ENCODE data around the gene HPCA.

HPCA gene

GRCh38 chr1:32883338-32884031 is 2.8 kb upstream of the HPCA start:
- no peak overlapping the region for H3K27ac ChIP-seq
- H3K9ac ChIP-seq: no peak overlapping the region
- H3K4me2 ChIP-seq (ENCODE audit: low read length): no peak overlapping the region
- no peaks in the 10 kb centered on the region for H3K9me3 ChIP-seq (ENCODE audit: control insufficient read depth, low read length)
- H2AFZ ChIP-seq: no peak overlapping the region
- no peaks in the 10 kb centered on the region for H3K36me3 ChIP-seq (ENCODE audit: control insufficient read depth, insufficient read depth, low read length)
- H3K4me1 ChIP-seq: no peaks in the 10 kb centered on the region
- H3K79me2 ChIP-seq: no peaks in the 10 kb centered on the region
- no peaks in the 10 kb centered on the region for H3K27me3 ChIP-seq (ENCODE audit: control insufficient read depth, insufficient read depth, low read length)
- no peak overlapping the region for H3K4me3 ChIP-seq (ENCODE audit: low read depth, low read length)
- no peak for TF ChIP-seq CTCF (IDR thresholded peaks at IDR 0.05)

- no peak overlapping the region for H3K4me2 ChIP-seq (ENCODE audit: low read length)
Measured at GRCh38 chr1:32884032-32884372, 2.3 kb upstream of the HPCA start.

GRCh38 chr1:32884726-32885125 is 1.6 kb upstream of the HPCA start:
- no peaks in the 10 kb centered on the region for H3K9me3 ChIP-seq (ENCODE audit: control insufficient read depth, low read length)
- H3K27ac ChIP-seq: no peak overlapping the region
- H3K4me1 ChIP-seq: no peaks in the 10 kb centered on the region
- no peaks in the 10 kb centered on the region for H3K79me2 ChIP-seq
- no peaks in the 10 kb centered on the region for H3K36me3 ChIP-seq (ENCODE audit: control insufficient read depth, insufficient read depth, low read length)
- H3K4me3 ChIP-seq (ENCODE audit: low read depth, low read length): no peak overlapping the region
- H3K27me3 ChIP-seq (ENCODE audit: control insufficient read depth, insufficient read depth, low read length): no peaks in the 10 kb centered on the region
- no peak overlapping the region for H2AFZ ChIP-seq
- no peak overlapping the region for H3K9ac ChIP-seq
- H3K4me2 ChIP-seq (ENCODE audit: low read length): no peak overlapping the region
- TF ChIP-seq CTCF (IDR thresholded peaks at IDR 0.05): no peak

More at GRCh38 chr1:32884032-32884372, 2.3 kb upstream of the HPCA start:
- Histone ChIP-seq H3K79me2 (no peaks in the 10 kb centered on the region), H3K4me1 (no peaks in the 10 kb centered on the region), H3K4me3 (ENCODE audit: low read depth, low read length) (no peak overlapping the region), H3K27me3 (ENCODE audit: control insufficient read depth, insufficient read depth, low read length) (no peaks in the 10 kb centered on the region), H2AFZ (no peak overlapping the region), H3K9ac (no peak overlapping the region), H3K27ac (no peak overlapping the region), H3K36me3 (ENCODE audit: control insufficient read depth, insufficient read depth, low read length) (no peaks in the 10 kb centered on the region), H3K9me3 (ENCODE audit: control insufficient read depth, low read length) (no peaks in the 10 kb centered on the region)
- TF ChIP-seq CTCF (IDR thresholded peaks at IDR 0.05): no peak

- Histone ChIP-seq H3K27ac (no peak overlapping the region), H3K4me3 (ENCODE audit: low read depth, low read length) (no peak overlapping the region), H3K79me2 (no peaks in the 10 kb centered on the region), H3K27me3 (ENCODE audit: control insufficient read depth, insufficient read depth, low read length) (no peaks in the 10 kb centered on the region), H3K36me3 (ENCODE audit: control insufficient read depth, insufficient read depth, low read length) (no peaks in the 10 kb centered on the region), H3K9me3 (ENCODE audit: control insufficient read depth, low read length) (no peaks in the 10 kb centered on the region), H3K4me1 (no peaks in the 10 kb centered on the region), H3K9ac (no peak overlapping the region), H3K4me2 (ENCODE audit: low read length) (no peak overlapping the region), H2AFZ (no peak overlapping the region)
- TF ChIP-seq CTCF (IDR thresholded peaks at IDR 0.05): no peak
Measured at GRCh38 chr1:32885676-32886003, 651 bp upstream of the HPCA start.

GRCh38 chr1:32886828-32887414 is 630 bp downstream of the HPCA start:
- Histone ChIP-seq H2AFZ (no peak overlapping the region), H3K27ac (no peak overlapping the region), H3K4me3 (ENCODE audit: low read depth, low read length) (no peak overlapping the region), H3K79me2 (no peaks in the 10 kb centered on the region), H3K36me3 (ENCODE audit: control insufficient read depth, insufficient read depth, low read length) (no peaks in the 10 kb centered on the region), H3K9ac (no peak overlapping the region), H3K9me3 (ENCODE audit: control insufficient read depth, low read length) (no peaks in the 10 kb centered on the region), H3K4me1 (no peaks in the 10 kb centered on the region), H3K27me3 (ENCODE audit: control insufficient read depth, insufficient read depth, low read length) (no peaks in the 10 kb centered on the region), H3K4me2 (ENCODE audit: low read length) (no peak overlapping the region)
- TF ChIP-seq CTCF (IDR thresholded peaks at IDR 0.05): no peak
